Effector memory CD4-positive, alpha-beta T cell (primary cell): ENCODE results near the gene OXCT1.
"Not testable (repeated sequence)": the region's sequence is repeated elsewhere in the genome, so short reads cannot be mapped to it uniquely, and the experiment has no call there.

Experiments
- DNase-seq, 3 donors: peaks; one replicate each; pipeline ENCODE4 v3.0.0-alpha.2; 2020
- H3K27ac ChIP-seq: 2 replicates; pipeline ENCODE4 v1.7.0; 2013; ENCODE audit warnings: mild to moderate bottlenecking, low read length, moderate library complexity; ENCODE audit not compliant: insufficient read depth, poor library complexity, severe bottlenecking
- H3K27me3 ChIP-seq: replicated peaks from 2 replicates; pipeline ENCODE4 v1.7.0; 2013; ENCODE audit warnings: mild to moderate bottlenecking, low read length; ENCODE audit not compliant: insufficient read depth, control insufficient read depth, poor library complexity, severe bottlenecking
- H3K36me3 ChIP-seq: 2 replicates; pipeline ENCODE4 v1.7.0; 2013; ENCODE audit warnings: mild to moderate bottlenecking, low read length, moderate library complexity; ENCODE audit not compliant: control insufficient read depth, insufficient read depth
- H3K4me1 ChIP-seq: 2 replicates; pipeline ENCODE4 v1.7.0; 2013; ENCODE audit warnings: low read length, mild to moderate bottlenecking; ENCODE audit not compliant: control insufficient read depth, insufficient read depth, poor library complexity, severe bottlenecking
- H3K4me3 ChIP-seq: 2 replicates; pipeline ENCODE4 v1.7.0; 2013; ENCODE audit warnings: low read length, low read depth, mild to moderate bottlenecking; ENCODE audit not compliant: insufficient read depth, poor library complexity, severe bottlenecking
- H3K9me3 ChIP-seq: 2 replicates; pipeline ENCODE4 v1.7.0; 2013; ENCODE audit warnings: mild to moderate bottlenecking, low read length, moderate library complexity; ENCODE audit not compliant: control insufficient read depth

The OXCT1 gene

DNA sequence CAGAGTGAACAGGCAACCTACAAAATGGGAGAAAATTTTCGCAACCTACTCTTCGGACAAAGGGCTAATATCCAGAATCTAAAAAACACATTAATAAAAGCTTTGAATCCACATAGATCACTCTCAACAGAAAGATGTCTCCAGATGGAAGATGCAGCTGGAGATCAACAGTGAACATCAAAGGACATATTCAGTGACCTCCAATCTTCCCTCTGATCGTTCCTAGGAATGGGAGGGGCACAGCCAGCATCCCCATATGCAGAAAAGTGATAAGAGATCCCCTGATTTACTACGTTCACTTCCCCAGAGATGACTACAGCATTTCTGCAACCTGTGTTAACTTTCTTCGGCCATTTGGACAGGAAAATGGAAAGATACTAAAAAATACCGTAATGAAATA lies 21.2 kb downstream of the OXCT1 start:
- Histone ChIP-seq H3K36me3 (peaks cover 49% of the 10 kb centered on the region), H3K4me3 (no peak overlapping the region)
- DNase-seq = no peak

DNA sequence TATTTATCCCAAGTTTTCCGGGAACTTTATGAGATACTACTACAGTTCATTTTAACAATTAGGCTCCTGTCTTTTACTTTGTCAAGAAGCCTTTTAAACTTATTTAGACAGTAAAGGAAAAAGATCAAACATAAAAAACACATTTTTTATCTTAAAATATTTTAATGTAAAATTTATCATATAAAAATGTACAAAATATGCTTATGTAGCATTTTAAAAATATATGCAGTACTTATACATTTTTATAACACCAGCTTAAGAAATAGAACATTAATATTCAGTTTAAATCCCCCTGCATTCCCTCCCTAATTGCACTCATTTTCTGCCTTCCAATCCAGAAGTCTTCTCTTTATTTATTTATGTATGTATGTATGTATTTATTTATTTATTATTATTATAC lies 24.5 kb downstream of the OXCT1 start:
- H3K4me1 ChIP-seq, H3K27me3 ChIP-seq, H3K27ac ChIP-seq, DNase-seq, H3K4me3 ChIP-seq, H3K9me3 ChIP-seq: not testable (repeated sequence)
- H3K36me3 ChIP-seq = peaks cover 22% of the 10 kb centered on the region

More for the DNA sequence above, 21.2 kb downstream of the OXCT1 start:
- H3K27me3 ChIP-seq = no peaks in the 10 kb centered on the region
- H3K4me1 ChIP-seq = no peaks in the 10 kb centered on the region
- no peaks in the 10 kb centered on the region for H3K9me3 ChIP-seq
- H3K27ac ChIP-seq = no peak overlapping the region

DNA sequence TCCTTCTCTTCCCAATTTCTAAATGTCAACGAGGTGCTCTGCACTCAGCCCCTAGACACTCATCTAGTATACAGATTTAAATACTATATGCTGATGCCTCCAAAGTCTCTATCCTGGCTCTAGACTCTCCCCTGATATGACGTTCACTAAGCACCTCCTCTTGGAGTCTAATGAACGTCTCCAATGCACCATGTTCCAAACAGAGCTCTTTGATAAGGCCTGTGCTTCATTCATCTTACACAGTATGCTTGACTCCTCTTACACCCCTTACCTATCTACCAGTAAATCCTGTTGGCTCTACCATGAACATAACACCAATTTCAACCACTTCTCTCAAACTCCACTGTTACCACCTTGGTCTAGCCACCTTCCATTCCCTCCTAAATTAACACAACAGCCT lies 25.7 kb downstream of the OXCT1 start:
- Histone ChIP-seq H3K27me3 (no peaks in the 10 kb centered on the region), H3K36me3 (peaks cover 12% of the 10 kb centered on the region), H3K27ac (no peak overlapping the region), H3K4me3 (no peak overlapping the region), H3K9me3 (no peaks in the 10 kb centered on the region), H3K4me1 (no peaks in the 10 kb centered on the region)
- no peak for DNase-seq

DNA sequence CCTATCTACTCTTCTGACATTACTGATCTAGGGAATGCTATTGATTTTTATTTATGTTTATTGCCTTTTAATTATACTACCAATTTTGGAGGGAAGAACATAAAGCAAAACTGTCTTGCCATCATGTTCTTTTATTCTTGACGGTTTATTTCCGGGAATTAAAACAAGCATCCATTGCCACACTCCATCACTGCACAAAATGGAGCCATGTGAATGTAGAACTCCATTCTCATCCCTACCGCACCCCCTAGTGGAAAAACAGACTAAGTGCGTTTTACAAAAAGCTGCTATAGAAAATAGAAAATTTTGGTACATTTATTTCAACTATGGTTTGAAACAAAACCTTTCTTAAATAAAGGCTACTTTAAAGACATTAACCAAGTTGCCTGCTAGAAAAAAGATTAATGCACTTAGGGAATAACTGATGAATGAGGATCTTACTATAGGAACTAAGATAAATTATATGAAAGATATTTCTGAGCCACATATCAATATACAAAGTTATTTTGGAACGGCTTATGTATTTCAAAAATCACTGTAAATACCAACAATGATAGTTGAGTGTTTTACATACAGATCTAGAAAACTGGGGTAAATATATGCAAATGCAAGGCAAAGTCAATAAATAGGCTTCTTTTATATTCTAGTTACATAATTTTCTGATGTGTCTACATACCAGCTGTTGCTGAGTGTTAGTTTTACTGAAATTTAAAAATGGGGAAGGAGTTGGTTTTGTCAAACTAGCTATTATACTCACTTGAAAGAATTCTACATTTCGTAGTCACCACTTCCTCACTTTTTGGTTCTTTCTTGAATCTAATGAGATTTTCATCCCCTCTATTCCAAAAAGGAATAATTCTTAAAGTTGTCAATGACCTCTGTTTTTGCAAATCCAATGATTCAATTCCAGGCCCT lies 26.5 kb downstream of the OXCT1 start:
- Histone ChIP-seq H3K4me1 (no peaks in the 10 kb centered on the region), H3K27ac (no peak overlapping the region), H3K27me3 (no peaks in the 10 kb centered on the region), H3K4me3 (no peak overlapping the region), H3K36me3 (peaks cover 10% of the 10 kb centered on the region), H3K9me3 (no peaks in the 10 kb centered on the region)
- no peak for DNase-seq

DNA sequence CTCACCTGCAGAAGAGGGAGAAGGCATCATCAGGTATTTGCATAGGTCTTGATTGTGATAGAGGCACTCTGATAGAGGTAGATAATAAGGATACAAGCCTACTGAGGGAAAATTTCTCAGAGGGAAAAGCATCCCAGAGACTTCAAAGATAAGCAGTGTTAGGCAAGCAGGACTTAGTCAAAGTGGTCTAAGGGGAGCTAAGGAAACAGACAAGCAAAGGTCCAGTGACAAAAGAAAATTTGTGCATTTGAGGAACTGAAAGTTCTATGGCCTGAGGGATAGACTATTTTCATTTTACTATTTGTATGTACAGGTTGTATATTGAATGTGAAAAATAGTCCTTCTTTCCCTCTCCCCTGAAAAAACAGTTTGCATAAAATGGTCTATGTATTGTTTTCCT lies 27.4 kb downstream of the OXCT1 start:
- peaks cover 14% of the 10 kb centered on the region for H3K36me3 ChIP-seq
- H3K27me3 ChIP-seq = no peaks in the 10 kb centered on the region
- no peak overlapping the region for H3K4me3 ChIP-seq
- no peak overlapping the region for H3K27ac ChIP-seq
- no peaks in the 10 kb centered on the region for H3K9me3 ChIP-seq
- no peak for DNase-seq
- no peaks in the 10 kb centered on the region for H3K4me1 ChIP-seq

DNA sequence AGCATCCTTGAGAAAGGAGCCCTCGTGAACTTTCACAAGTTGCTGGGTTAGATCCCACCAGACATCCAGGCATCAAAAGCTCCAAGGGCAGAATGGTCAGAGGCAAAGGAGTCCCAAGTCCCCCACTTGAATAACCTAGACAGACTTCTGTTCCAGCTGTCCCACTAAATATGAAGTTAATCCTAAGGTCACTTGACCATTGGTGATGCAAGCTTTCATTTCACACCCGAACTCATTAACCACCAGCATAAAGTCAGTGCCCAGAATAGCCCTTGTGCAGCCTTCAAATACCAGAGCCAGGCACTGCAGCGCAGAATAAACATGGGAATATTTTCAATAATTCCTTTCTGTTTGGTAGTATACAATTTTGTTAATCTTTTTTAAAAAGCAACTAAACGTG lies 28.9 kb downstream of the OXCT1 start:
- no peak overlapping the region for H3K4me3 ChIP-seq
- H3K27ac ChIP-seq = no peak overlapping the region
- no peaks in the 10 kb centered on the region for H3K27me3 ChIP-seq
- no peaks in the 10 kb centered on the region for H3K9me3 ChIP-seq
- H3K4me1 ChIP-seq = no peaks in the 10 kb centered on the region
- peaks cover 17% of the 10 kb centered on the region for H3K36me3 ChIP-seq
- no peak for DNase-seq

DNA sequence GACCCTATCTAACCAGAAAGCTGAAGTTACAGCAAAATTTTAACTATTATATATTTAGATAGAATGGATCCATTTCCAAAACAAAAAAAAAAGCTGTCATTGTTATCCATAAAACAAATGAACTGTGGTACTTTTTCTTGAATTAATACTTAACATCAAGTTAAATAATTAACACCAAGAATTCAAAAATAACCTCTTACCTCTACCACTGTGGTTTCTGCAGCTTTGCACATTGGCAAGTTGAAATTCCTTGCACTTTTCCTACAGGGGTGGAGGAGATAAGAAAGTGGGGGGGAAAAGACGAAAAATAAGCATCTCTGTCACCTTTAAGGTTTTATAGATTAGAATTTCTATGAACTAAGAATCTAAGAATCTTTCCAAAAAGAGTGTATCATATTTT lies 30.0 kb downstream of the OXCT1 start:
- H3K4me1 ChIP-seq = no peaks in the 10 kb centered on the region
- no peak overlapping the region for H3K27ac ChIP-seq
- H3K4me3 ChIP-seq = no peak overlapping the region
- no peak for DNase-seq
- H3K9me3 ChIP-seq = no peaks in the 10 kb centered on the region
- no peaks in the 10 kb centered on the region for H3K27me3 ChIP-seq
- H3K36me3 ChIP-seq = peaks cover 17% of the 10 kb centered on the region

DNA sequence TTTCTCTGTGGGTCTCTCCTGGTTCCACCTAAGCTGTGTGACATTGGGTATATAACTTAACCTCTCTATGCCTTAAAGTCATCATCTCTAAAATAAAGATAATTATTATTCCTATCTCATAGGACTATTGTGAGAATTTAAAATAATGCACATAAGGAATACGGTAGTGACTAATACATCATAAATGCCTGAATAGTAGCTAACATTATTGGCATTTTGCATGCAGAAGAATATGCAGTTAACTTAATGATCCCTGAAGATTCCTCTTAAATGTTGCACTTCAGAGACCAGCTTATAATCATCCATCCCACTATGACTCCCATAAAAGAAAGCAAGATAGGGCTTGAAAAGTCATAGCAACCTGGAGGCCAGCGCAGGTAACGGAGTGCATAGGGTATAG lies 32.4 kb downstream of the OXCT1 start:
- H3K27me3 ChIP-seq = no peaks in the 10 kb centered on the region
- no peak for DNase-seq
- H3K9me3 ChIP-seq = no peaks in the 10 kb centered on the region
- H3K27ac ChIP-seq = no peak overlapping the region
- H3K36me3 ChIP-seq = peaks cover 21% of the 10 kb centered on the region
- no peaks in the 10 kb centered on the region for H3K4me1 ChIP-seq
- H3K4me3 ChIP-seq = no peak overlapping the region

DNA sequence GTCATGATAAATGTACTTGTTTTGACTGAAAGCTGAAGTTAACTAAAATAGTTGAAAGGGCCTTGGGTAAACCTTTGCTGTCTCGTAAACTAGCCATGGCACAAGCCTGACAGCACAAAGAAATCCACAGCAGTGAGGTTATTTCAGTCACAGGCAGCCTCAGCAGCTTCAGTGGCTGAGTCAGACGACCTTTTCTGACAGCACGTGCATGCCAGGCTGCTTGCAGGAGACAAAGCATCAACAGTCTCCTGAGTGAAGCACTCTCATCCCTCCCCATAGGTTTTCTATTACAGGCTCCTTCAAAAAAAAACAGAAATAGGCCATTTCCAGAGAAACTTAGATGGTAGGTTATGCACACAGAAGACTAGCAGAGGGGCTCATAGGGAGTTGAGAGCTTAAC lies 34.6 kb downstream of the OXCT1 start:
- H3K4me1 ChIP-seq = no peaks in the 10 kb centered on the region
- H3K27me3 ChIP-seq = no peaks in the 10 kb centered on the region
- H3K4me3 ChIP-seq = no peak overlapping the region
- H3K27ac ChIP-seq = no peak overlapping the region
- H3K36me3 ChIP-seq = peaks cover 28% of the 10 kb centered on the region
- no peaks in the 10 kb centered on the region for H3K9me3 ChIP-seq
- DNase-seq = no peak

DNA sequence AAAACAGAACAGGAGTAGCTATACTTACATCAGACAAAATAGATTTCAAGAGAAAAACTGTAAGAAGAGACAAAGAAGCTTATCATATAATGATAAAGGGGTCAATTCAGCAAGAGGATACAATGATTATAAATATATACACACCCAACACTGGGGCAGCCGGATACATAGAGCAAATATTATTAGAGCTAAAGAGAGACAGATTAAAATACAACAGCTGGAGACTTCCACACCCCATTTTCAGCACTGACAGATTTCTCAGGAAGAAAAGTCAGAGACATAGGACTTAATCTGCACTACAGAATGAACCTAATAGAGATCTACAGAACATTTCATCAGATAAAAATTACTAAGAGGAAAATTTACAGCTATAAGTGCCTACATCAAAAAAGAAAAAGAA lies 35.7 kb downstream of the OXCT1 start:
- no peak for DNase-seq
- Histone ChIP-seq H3K9me3 (no peaks in the 10 kb centered on the region), H3K27ac (no peak overlapping the region), H3K27me3 (no peaks in the 10 kb centered on the region), H3K4me1 (no peaks in the 10 kb centered on the region), H3K36me3 (peaks cover 33% of the 10 kb centered on the region), H3K4me3 (no peak overlapping the region)
